ENCODE data around the gene AP1S2. TPM values are rescaled to one million over a fixed set of nuclear protein-coding genes. Genes with fewer than 3 reads are reported as not detected.

The AP1S2 gene
- total and polyA plus RNA-seq, 2 of the 13 experiments (the other 11 are each of a cell fraction or from before 2014, with no cell fraction given), result 10.1 to 18.8 TPM

DNA sequence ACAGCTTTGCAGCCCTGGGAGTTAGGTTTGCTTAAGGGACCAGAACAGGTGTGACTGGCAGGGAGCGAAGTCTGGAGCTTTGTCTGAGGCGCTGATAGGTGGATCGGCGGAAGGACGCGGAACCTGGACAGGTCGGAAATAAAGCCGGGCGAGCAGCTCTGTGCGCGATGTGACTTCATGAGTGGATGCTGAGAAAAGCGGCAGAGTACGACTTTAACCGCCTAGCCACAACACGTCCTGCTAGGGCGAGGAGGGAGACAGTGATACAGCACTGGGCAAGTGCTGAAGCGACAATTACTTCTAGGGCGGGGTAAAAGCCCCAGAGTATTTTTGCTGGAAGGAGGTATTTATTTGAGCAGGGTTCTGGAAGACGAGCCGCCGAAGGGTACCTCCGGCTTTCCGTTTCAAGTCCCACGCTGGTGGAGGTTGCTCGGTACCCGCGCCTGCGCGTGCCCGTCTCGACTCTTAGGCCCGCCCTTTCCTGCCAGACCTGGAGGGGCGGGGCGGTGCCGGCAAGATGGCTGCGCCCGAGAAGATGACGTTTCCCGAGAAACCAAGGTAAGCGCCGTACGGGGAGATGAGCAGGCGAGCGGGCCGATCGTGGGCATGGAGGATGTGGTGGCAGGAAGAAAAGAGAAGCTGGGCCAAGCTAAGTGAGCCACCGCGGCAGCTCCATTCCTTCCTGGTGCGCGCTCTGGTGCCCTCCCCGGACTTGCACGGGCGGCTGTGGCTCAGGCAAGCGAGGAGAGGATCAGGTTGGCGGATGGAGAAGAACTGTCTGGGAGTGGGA, 64.4 kb downstream of the AP1S2 start, which contains the start of gene ZRSR2 (continued):
- TF ChIP-seq ZNF138 (CRISPR knock-in tag; IDR thresholded peaks at IDR 0.05; ENCODE audit: low read depth) (no peak), TARDBP (CRISPR knock-in tag; IDR thresholded peaks at IDR 0.05) (no peak), DR1 (CRISPR knock-in tag; IDR thresholded peaks at IDR 0.05) (no peak), SOX5 (CRISPR knock-in tag; IDR thresholded peaks at IDR 0.05; ENCODE audit: borderline replicate concordance) (no peak), ZNF772 (CRISPR knock-in tag; IDR thresholded peaks at IDR 0.05) (no peak), POGZ (CRISPR knock-in tag; IDR thresholded peaks at IDR 0.05) (peak; percentile 46; the same call in 1 of the 2 replicates), ZNF253 (CRISPR knock-in tag; IDR thresholded peaks at IDR 0.05; ENCODE audit: borderline replicate concordance) (no peak), KLF13 (CRISPR knock-in tag; IDR thresholded peaks at IDR 0.05) (no peak), ZNF136 (CRISPR knock-in tag; IDR thresholded peaks at IDR 0.05; ENCODE audit: low read depth) (no peak), ATF1 (CRISPR knock-in tag; IDR thresholded peaks at IDR 0.05) (no peak), PHB2 (IDR thresholded peaks at IDR 0.05; ENCODE audit: partially characterized antibody) (no peak), ZNF20 (CRISPR knock-in tag; IDR thresholded peaks at IDR 0.05) (no peak), GATAD2A (CRISPR knock-in tag; IDR thresholded peaks at IDR 0.05) (no peak), ZNF567 (CRISPR knock-in tag; IDR thresholded peaks at IDR 0.05; ENCODE audit: borderline replicate concordance) (no peak), HDAC1 (CRISPR knock-in tag; IDR thresholded peaks at IDR 0.05) (0 out of 2 replicates have a peak, but pooled peaks have one; percentile 35), EEA1 (CRISPR knock-in tag; IDR thresholded peaks at IDR 0.05; ENCODE audit: borderline replicate concordance) (no peak), HOXA9 (CRISPR knock-in tag; IDR thresholded peaks at IDR 0.05; ENCODE audit: borderline replicate concordance) (no peak), RAD51 (IDR thresholded peaks at IDR 0.05; ENCODE audit: borderline replicate concordance) (no peak), ZNF251 (CRISPR knock-in tag; IDR thresholded peaks at IDR 0.05) (no peak), ZFYVE20 (CRISPR knock-in tag; IDR thresholded peaks at IDR 0.05; ENCODE audit: borderline replicate concordance, low read depth) (no peak), GPN1 (CRISPR knock-in tag; IDR thresholded peaks at IDR 0.05; ENCODE audit: borderline replicate concordance) (no peak), PCBP1 (IDR thresholded peaks at IDR 0.05; ENCODE audit: borderline replicate concordance, low read depth, low read length) (no peak)
- TF ChIP-seq, protein P1, sequence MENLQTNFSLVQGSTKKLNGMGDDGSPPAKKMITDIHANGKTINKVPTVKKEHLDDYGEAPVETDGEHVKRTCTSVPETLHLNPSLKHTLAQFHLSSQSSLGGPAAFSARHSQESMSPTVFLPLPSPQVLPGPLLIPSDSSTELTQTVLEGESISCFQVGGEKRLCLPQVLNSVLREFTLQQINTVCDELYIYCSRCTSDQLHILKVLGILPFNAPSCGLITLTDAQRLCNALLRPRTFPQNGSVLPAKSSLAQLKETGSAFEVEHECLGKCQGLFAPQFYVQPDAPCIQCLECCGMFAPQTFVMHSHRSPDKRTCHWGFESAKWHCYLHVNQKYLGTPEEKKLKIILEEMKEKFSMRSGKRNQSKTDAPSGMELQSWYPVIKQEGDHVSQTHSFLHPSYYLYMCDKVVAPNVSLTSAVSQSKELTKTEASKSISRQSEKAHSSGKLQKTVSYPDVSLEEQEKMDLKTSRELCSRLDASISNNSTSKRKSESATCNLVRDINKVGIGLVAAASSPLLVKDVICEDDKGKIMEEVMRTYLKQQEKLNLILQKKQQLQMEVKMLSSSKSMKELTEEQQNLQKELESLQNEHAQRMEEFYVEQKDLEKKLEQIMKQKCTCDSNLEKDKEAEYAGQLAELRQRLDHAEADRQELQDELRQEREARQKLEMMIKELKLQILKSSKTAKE (CRISPR knock-in tag; IDR thresholded peaks at IDR 0.05; ENCODE audit: borderline replicate concordance), result no peak
- TF ChIP-seq, protein P2, sequence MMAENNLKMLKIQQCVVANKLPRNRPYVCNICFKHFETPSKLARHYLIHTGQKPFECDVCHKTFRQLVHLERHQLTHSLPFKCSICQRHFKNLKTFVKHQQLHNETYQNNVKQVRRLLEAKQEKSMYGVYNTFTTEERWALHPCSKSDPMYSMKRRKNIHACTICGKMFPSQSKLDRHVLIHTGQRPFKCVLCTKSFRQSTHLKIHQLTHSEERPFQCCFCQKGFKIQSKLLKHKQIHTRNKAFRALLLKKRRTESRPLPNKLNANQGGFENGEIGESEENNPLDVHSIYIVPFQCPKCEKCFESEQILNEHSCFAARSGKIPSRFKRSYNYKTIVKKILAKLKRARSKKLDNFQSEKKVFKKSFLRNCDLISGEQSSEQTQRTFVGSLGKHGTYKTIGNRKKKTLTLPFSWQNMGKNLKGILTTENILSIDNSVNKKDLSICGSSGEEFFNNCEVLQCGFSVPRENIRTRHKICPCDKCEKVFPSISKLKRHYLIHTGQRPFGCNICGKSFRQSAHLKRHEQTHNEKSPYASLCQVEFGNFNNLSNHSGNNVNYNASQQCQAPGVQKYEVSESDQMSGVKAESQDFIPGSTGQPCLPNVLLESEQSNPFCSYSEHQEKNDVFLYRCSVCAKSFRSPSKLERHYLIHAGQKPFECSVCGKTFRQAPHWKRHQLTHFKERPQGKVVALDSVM (CRISPR knock-in tag; IDR thresholded peaks at IDR 0.05), result no peak
- TF ChIP-seq, protein P3, sequence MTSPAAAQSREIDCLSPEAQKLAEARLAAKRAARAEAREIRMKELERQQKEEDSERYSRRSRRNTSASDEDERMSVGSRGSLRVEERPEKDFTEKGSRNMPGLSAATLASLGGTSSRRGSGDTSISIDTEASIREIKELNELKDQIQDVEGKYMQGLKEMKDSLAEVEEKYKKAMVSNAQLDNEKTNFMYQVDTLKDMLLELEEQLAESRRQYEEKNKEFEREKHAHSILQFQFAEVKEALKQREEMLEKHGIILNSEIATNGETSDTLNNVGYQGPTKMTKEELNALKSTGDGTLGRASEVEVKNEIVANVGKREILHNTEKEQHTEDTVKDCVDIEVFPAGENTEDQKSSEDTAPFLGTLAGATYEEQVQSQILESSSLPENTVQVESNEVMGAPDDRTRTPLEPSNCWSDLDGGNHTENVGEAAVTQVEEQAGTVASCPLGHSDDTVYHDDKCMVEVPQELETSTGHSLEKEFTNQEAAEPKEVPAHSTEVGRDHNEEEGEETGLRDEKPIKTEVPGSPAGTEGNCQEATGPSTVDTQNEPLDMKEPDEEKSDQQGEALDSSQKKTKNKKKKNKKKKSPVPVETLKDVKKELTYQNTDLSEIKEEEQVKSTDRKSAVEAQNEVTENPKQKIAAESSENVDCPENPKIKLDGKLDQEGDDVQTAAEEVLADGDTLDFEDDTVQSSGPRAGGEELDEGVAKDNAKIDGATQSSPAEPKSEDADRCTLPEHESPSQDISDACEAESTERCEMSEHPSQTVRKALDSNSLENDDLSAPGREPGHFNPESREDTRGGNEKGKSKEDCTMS (CRISPR knock-in tag; conservative IDR thresholded peaks at IDR 0.05), result no peak

All from HepG2 (cell line).